HCT116 (cell line): Measurements from ENCODE around the gene KCTD1. TPM values are rescaled to one million over a fixed set of nuclear protein-coding genes. Genes with fewer than 3 reads are reported as not detected.
A peak's percentile ranks its signal among the peaks of the same experiment; 100 is the strongest.

Source experiments
- ATAC-seq: fragments of 200-7000 bp; cut with Tn5 transposase; 2 replicates; pipeline ENCODE4 v1.9.1; 2020; ENCODE audit warnings: mild to moderate bottlenecking, moderate library complexity
- Bru-seq: library from RNA; stranded (reverse); fragments of 400-500 nt; gene quantifications from one replicate; lab custom pipeline; 2021; lab: Mats Ljungman, UMichigan
- BruChase-seq, 2 experiments: library from RNA; stranded (reverse); fragments of 400-500 nt; gene quantifications; one replicate each; lab custom pipeline; 2021; lab: Mats Ljungman, UMichigan
- BruUV-seq: library from RNA; stranded (reverse); fragments of 400-500 nt; replicated peaks from 2 replicates; lab custom pipeline; 2021; lab: Mats Ljungman, UMichigan
- CTCF ChIA-PET: fragments of 300-600 bp; sonication (Branson Sonifier 250); formaldehyde crosslinking; loops from one replicate; lab custom pipeline; 2021; ENCODE audit warnings: antibody characterized with exemption; lab: Charles Lee
- POLR2A ChIA-PET: fragments of 300-600, 350-600 bp; sonication (Branson Sonifier 250); formaldehyde crosslinking; loops from one replicate; lab custom pipeline; 2021; ENCODE audit warnings: antibody characterized with exemption; lab: Charles Lee
- RAD21 ChIA-PET, 2 experiments: fragments of 300-600 bp; sonication (Branson Sonifier 250); formaldehyde crosslinking; loops; one replicate each; lab custom pipeline; 2023; ENCODE audit warnings: low total read pairs in 2 of 2; ENCODE audit not compliant: uncharacterized antibody in 2 of 2, unreplicated experiment in 2 of 2, low non-redundant PET in 1 of 2; lab: Charles Lee
- DNase-seq: peaks from one replicate; pipeline ENCODE4 v3.0.0-alpha.2; 2010; ENCODE audit warnings: low read depth, low spot score
- H2AFZ ChIP-seq: fragments of 200-600 bp; shearing (Covaris generic), sonication (generic); 2 replicates; pipeline ENCODE4 v1.6.1; 2017; ENCODE audit warnings: low read depth, mixed run types, mixed read lengths, antibody characterized with exemption, low read length; ENCODE audit not compliant: poor library complexity, severe bottlenecking
- H3K27ac ChIP-seq: 2 replicates; pipeline ENCODE4 v1.5.1; 2012; ENCODE audit warnings: low read depth, low read length
- H3K27me3 ChIP-seq: fragments of 200-600 bp; sonication (generic); 2 replicates; pipeline ENCODE4 v1.6.1; 2016; ENCODE audit warnings: mixed run types, low read length, mixed read lengths; ENCODE audit not compliant: insufficient read depth
- H3K36me3 ChIP-seq, 2 experiments: fragments of 200-500 bp in 1 of 2; fragments of 200-600 bp in 1 of 2; sonication (Bioruptor generic) in 1 of 2; sonication (generic) in 1 of 2; 2 replicates each; pipeline versions ENCODE4 v1.5.1 to v1.6.1; 2014 to 2016; ENCODE audit warnings: low read length in 2 of 2, inconsistent platforms in 1 of 2, mixed read lengths in 1 of 2, mixed run types in 1 of 2; ENCODE audit not compliant: insufficient read depth in 2 of 2, control insufficient read depth in 1 of 2
- H3K4me1 ChIP-seq, 2 experiments: fragments of 200-600 bp in 1 of 2; sonication (generic) in 1 of 2; 2 replicates each; pipeline versions ENCODE4 v1.5.1 to v1.6.1; 2012 to 2017; ENCODE audit warnings: low read length in 2 of 2, inconsistent platforms in 1 of 2, mild to moderate bottlenecking in 1 of 2, mixed read lengths in 1 of 2, mixed run types in 1 of 2, moderate library complexity in 1 of 2; ENCODE audit not compliant: insufficient read depth in 2 of 2, control insufficient read depth in 1 of 2
- H3K4me2 ChIP-seq: fragments of 200-600 bp; sonication (generic); 2 replicates; pipeline ENCODE4 v1.6.1; 2017; ENCODE audit warnings: mixed run types, low read length, mixed read lengths
- H3K4me3 ChIP-seq, 2 experiments: fragments of 200-600 bp in 1 of 2; sonication (generic) in 1 of 2; replicated peaks in 1 of 2; 2 replicates each; pipeline ENCODE4 v1.5.1; 2011 to 2016; ENCODE audit warnings: low read length in 2 of 2, control low read depth in 1 of 2, low read depth in 1 of 2, mild to moderate bottlenecking in 1 of 2, mixed read lengths in 1 of 2, mixed run types in 1 of 2
- H3K79me2 ChIP-seq: fragments of 200-600 bp; sonication (generic); 2 replicates; pipeline ENCODE4 v1.6.1; 2017; ENCODE audit warnings: mild to moderate bottlenecking, mixed run types, low read length, moderate library complexity, mixed read lengths; ENCODE audit not compliant: insufficient read depth
- H3K9ac ChIP-seq: fragments of 200-600 bp; sonication (generic); 2 replicates; pipeline ENCODE4 v1.6.1; 2016; ENCODE audit warnings: low read length, mixed read lengths
- H3K9me2 ChIP-seq: fragments of 200-600 bp; sonication (generic), shearing (Covaris generic); 2 replicates; pipeline ENCODE4 v1.6.1; 2017; ENCODE audit warnings: mixed run types, mild to moderate bottlenecking, moderate library complexity; ENCODE audit not compliant: insufficient read depth
- H3K9me3 ChIP-seq, 2 experiments: fragments of 200-500 bp in 1 of 2; fragments of 200-600 bp in 1 of 2; sonication (Bioruptor generic) in 1 of 2; sonication (generic) in 1 of 2; 2 replicates each; pipeline ENCODE4 v1.6.1; 2014 to 2017; ENCODE audit warnings: low read length in 2 of 2, mixed read lengths in 2 of 2, inconsistent platforms in 1 of 2, low read depth in 1 of 2, mild to moderate bottlenecking in 1 of 2, mixed run types in 1 of 2, moderate library complexity in 1 of 2; ENCODE audit not compliant: control insufficient read depth in 1 of 2, insufficient read depth in 1 of 2
- H4K20me1 ChIP-seq: fragments of 200-600 bp; sonication (generic), shearing (Covaris generic); 2 replicates; pipeline ENCODE4 v1.6.1; 2017; ENCODE audit warnings: mixed run types, mild to moderate bottlenecking, moderate library complexity; ENCODE audit not compliant: insufficient read depth
- ATF3 ChIP-seq: IDR thresholded peaks from 2 replicates; pipeline ENCODE4 v1.6.1; 2012
- CBX3 ChIP-seq: IDR thresholded peaks from 2 replicates; pipeline ENCODE4 v1.6.1; 2012; ENCODE audit warnings: low read depth
- EGR1 ChIP-seq: IDR thresholded peaks from 2 replicates; pipeline ENCODE4 v1.6.1; 2012; ENCODE audit warnings: low read depth
- EZH2phosphoT487 ChIP-seq: fragments of 200-600 bp; IDR thresholded peaks from 2 replicates; pipeline ENCODE4 v1.6.1; 2018; ENCODE audit warnings: antibody characterized with exemption, borderline replicate concordance
- FOSL1 ChIP-seq: IDR thresholded peaks from 2 replicates; pipeline ENCODE4 v1.6.1; 2012; ENCODE audit warnings: low read depth
- MAX ChIP-seq: IDR thresholded peaks from 2 replicates; pipeline ENCODE4 v1.6.1; 2012
- POLR2A ChIP-seq: IDR thresholded peaks from 2 replicates; pipeline ENCODE4 v1.7.0; 2011; ENCODE audit warnings: borderline replicate concordance; ENCODE audit not compliant: insufficient read depth, insufficient read length; ENCODE audit errors: extremely low read depth
- POLR2AphosphoS5 ChIP-seq: IDR thresholded peaks from 2 replicates; pipeline ENCODE4 v1.6.1; 2011; ENCODE audit warnings: mild to moderate bottlenecking, low read depth, low read length, moderate library complexity
- RAD21 ChIP-seq: IDR thresholded peaks from 2 replicates; pipeline ENCODE4 v1.6.1; 2012; ENCODE audit warnings: low read depth, mild to moderate bottlenecking
- SIN3A ChIP-seq: IDR thresholded peaks from 2 replicates; pipeline ENCODE4 v1.6.1; 2012; ENCODE audit warnings: low read depth
- SP1 ChIP-seq: IDR thresholded peaks from 2 replicates; pipeline ENCODE4 v1.6.1; 2012; ENCODE audit warnings: low read depth
- SRF ChIP-seq: IDR thresholded peaks from 2 replicates; pipeline ENCODE4 v1.6.1; 2012; ENCODE audit warnings: low read depth
- TCF7L2 ChIP-seq: IDR thresholded peaks from 2 replicates; pipeline ENCODE4 v1.7.0; 2011; ENCODE audit warnings: borderline replicate concordance, inconsistent platforms; ENCODE audit not compliant: insufficient read depth, insufficient read length; ENCODE audit errors: extremely low read depth
- YY1 ChIP-seq: IDR thresholded peaks from 2 replicates; pipeline ENCODE4 v1.6.1; 2011; ENCODE audit warnings: low read length, low read depth, moderate library complexity, mild to moderate bottlenecking; ENCODE audit not compliant: insufficient replicate concordance; ENCODE audit errors: extremely low read depth
- ZBTB33 ChIP-seq: IDR thresholded peaks from 2 replicates; pipeline ENCODE4 v1.6.1; 2011; ENCODE audit warnings: mild to moderate bottlenecking, low read length, moderate library complexity; ENCODE audit not compliant: insufficient replicate concordance; ENCODE audit errors: extremely low read depth
- ZFX ChIP-seq: fragments of 450-650 bp; IDR thresholded peaks from 2 replicates; pipeline ENCODE4 v1.6.1; 2017
- ZNF274 ChIP-seq: fragments of 200-500 bp; sonication (Bioruptor generic); IDR thresholded peaks from 2 replicates; pipeline ENCODE4 v1.6.1; 2014; ENCODE audit warnings: mild to moderate bottlenecking, low read depth, low read length, inconsistent platforms
- intact Hi-C: fragments of 100-400 bp; cut with micrococcal nuclease; formaldehyde crosslinking; loops from 2 replicates; pipeline ENCODE4 v1.10.0; 2022
- long read RNA-seq: library from polyadenylated mRNA; unstranded; transcript quantifications from one replicate; pipeline ENCODE4 v2.0.0, GENCODE V29; 2021; ENCODE audit not compliant: unreplicated experiment
- polyA plus RNA-seq: library from polyadenylated mRNA; unstranded; fragments of >200 nt; gene quantifications from 2 replicates; pipeline ENCODE4 v1.2.1, GENCODE V29; 2012; ENCODE audit warnings: missing spikeins
- total RNA-seq: library from RNA; stranded (reverse); gene quantifications from one replicate; pipeline ENCODE4 v1.2.1, GENCODE V29; 2021; ENCODE audit not compliant: unreplicated experiment

KCTD1 gene
- total RNA-seq (16.8 TPM), Bru-seq, nascent RNA (percentile 48 among the genes with signal in this experiment), BruChase-seq, experiment 1, labeled RNA remaining after a 6-hour chase (percentile 31 among the genes with signal in this experiment), BruChase-seq, experiment 2, labeled RNA remaining after a 2-hour chase (percentile 43 among the genes with signal in this experiment)
- 13.1 and 13.7 TPM in 2 replicates for polyA plus RNA-seq
- long read RNA-seq, partial matches to known transcripts: 0 of 8 reads
- long read RNA-seq, other reads (novel, unspliced or antisense): 3 of 8 reads

GRCh38 chr18:26548415-26549262, at the start of gene KCTD1:
TSS of gene KCTD1 (minus strand) at chr18:26548553. CDS start at chr18:26548536, 17 bp downstream.
- Histone ChIP-seq H3K9me3 (no peaks in the 10 kb centered on the region), H3K27ac (peak within 1 kb of the TSS; percentile 88), H3K4me1 (peaks cover 8 to 15% of the 10 kb centered on the region in 2 experiments; a peak in 3 of 4 replicates), H3K27me3 (no peaks in the 10 kb centered on the region), H3K9me2 (no peaks in the 10 kb centered on the region), H3K4me2 (peak within 1 kb of the TSS; percentile 98), H3K36me3 (no peaks in the 10 kb centered on the region), H3K4me3 (peak within 1 kb of the TSS; percentile 68 to 73), H3K79me2 (peaks cover 32% of the 10 kb centered on the region), H4K20me1 (no peaks in the 10 kb centered on the region), H3K9ac (peak within 1 kb of the TSS; percentile 76), H2AFZ (no peak within 1 kb of the TSS)
- no TSS peak for BruUV-seq
- ChIA-PET POLR2A (interaction anchor here (0.6 to 2.2 kb wide), 7 partner anchors 15 to 99 kb away, joined by 3 to 18 read pairs (median 6); no protein-coding TSS in a partner anchor), CTCF (interaction anchor here (0.5 to 1.9 kb wide), 6 partner anchors 11 to 165 kb away, joined by 4 to 6 read pairs (median 6); no protein-coding TSS in a partner anchor), RAD21 (interaction anchor here in 1 of 2 experiments (0.6 to 0.7 kb wide), 2 partner anchors 48 to 186 kb away, joined by 4 to 10 read pairs; no protein-coding TSS in a partner anchor)
- DNase-seq (peak; percentile 56), ATAC-seq (peak; percentile 62)
- TF ChIP-seq SRF (no peak), CBX3 (no peak), RAD21 (no peak), POLR2AphosphoS5 (peak; percentile 46), YY1 (no peak), ZFX (peak; percentile 47), FOSL1 (no peak), SP1 (no peak), ATF3 (no peak), SIN3A (no peak), TCF7L2 (peak; percentile 10), ZNF274 (no peak), MAX (peak; percentile 41; the same call in 1 of the 2 replicates), ZBTB33 (no peak), EGR1 (no peak), EZH2phosphoT487 (no peak), POLR2A (no peak)
- intact Hi-C loops: loop anchor here (5.0 kb wide), 2 partner anchors 66 to 121 kb away; no protein-coding TSS in a partner anchor
